ENCODE data around the gene JAK3. TPM values are rescaled to one million over a fixed set of nuclear protein-coding genes. Genes with fewer than 3 reads are reported as not detected.
"Not testable (repeated sequence)": the region's sequence is repeated elsewhere in the genome, so short reads cannot be mapped to it uniquely, and the experiment has no call there.

The JAK3 gene
- total RNA-seq, 2 experiments from 2014 or later: 200 to 217 TPM

DNA sequence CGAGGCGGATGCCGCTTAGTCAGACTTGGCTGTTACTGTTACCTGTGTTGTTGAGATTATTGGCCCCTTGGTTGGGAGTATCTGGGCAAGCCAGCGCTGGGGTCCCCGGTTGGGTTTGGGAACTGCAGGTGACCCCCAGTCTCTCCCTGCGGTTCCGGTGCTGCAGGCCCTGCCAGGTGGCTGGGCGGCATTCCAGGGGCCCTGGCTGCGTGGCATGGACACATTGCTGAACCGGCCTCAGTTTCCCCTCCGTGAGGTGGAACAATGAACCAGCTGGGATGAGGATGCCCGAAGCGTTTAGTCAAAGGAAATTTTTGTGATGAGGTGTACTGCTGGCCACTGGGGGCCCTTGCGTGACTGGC, 52.3 kb downstream of the JAK3 start:
- peaks cover 5% of the 10 kb centered on the region for H3K27me3 Mint-ChIP-seq
- H3K36me3 Mint-ChIP-seq: no peaks in the 10 kb centered on the region
- peaks cover 48% of the 10 kb centered on the region for H3K4me1 Mint-ChIP-seq (ENCODE audit: low read depth)
- ChIA-PET POLR2A (interaction anchor here (0.9 kb wide), 1 partner anchor 11 kb away, joined by 3 read pairs; no protein-coding TSS in a partner anchor), CTCF (interaction anchor here (1.0 to 1.7 kb wide), 3 partner anchors 12 to 61 kb away, joined by 3 to 4 read pairs (median 3); no protein-coding TSS in a partner anchor)
- H3K4me3 Mint-ChIP-seq: no peak overlapping the region
- intact Hi-C loops (cut with micrococcal nuclease): no loop called here
- no peak overlapping the region for H3K27ac Mint-ChIP-seq
- DNase-seq: no peak
- H3K9me3 Mint-ChIP-seq: no peaks in the 10 kb centered on the region

- CTCF ChIA-PET: interaction anchor here (1.0 to 1.7 kb wide), 3 partner anchors 12 to 61 kb away, joined by 3 to 4 read pairs (median 3); no protein-coding TSS in a partner anchor
- POLR2A ChIA-PET: interaction anchor here (0.9 kb wide), 1 partner anchor 10 kb away, joined by 3 read pairs; no protein-coding TSS in a partner anchor
- Mint-ChIP-seq H3K27ac (no peak within 1 kb of the TSS), H3K36me3 (no peaks in the 10 kb centered on the region), H3K4me3 (no peak within 1 kb of the TSS), H3K4me1 (ENCODE audit: low read depth) (peaks cover 53% of the 10 kb centered on the region), H3K27me3 (peaks cover 5% of the 10 kb centered on the region), H3K9me3 (no peaks in the 10 kb centered on the region)
- intact Hi-C loops (cut with micrococcal nuclease): loop anchor here (5.0 kb wide), 1 partner anchor 137 kb away; the partner anchor contains the start of gene CCDC124
- no peak for DNase-seq
These were observed 52.9 kb downstream of the JAK3 start, which contains the start of gene B3GNT3 for GRCh38 chr19:17794731-17795494. TSS of gene B3GNT3 (plus strand) at chr19:17795138. CDS start at chr19:17807808, 12,670 bp downstream.

DNA sequence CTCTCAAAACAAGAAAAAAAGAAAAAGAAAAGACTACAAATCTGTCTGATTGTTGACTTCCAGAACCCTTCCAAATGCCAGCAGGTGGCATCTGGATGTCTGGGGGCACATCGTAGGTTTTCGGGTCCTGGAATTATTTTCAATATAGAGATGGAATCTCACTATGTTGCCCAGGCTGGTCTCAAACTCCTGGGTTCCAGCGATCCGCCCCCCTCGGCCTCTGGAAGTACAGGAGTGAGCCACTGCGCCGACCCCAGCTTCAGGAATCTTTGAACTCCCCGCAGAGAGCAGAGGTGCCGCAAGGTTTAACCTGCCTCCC, 53.4 kb downstream of the JAK3 start:
- H3K4me1 Mint-ChIP-seq (ENCODE audit: low read depth): peaks cover 53% of the 10 kb centered on the region
- no peak overlapping the region for H3K4me3 Mint-ChIP-seq
- ChIA-PET CTCF (interaction anchor here (1.0 kb wide), 1 partner anchor 18 kb away, joined by 3 read pairs; no protein-coding TSS in a partner anchor), POLR2A (no interaction called here)
- H3K27me3 Mint-ChIP-seq: peaks cover 5% of the 10 kb centered on the region
- DNase-seq: no peak
- no peaks in the 10 kb centered on the region for H3K36me3 Mint-ChIP-seq
- no peaks in the 10 kb centered on the region for H3K9me3 Mint-ChIP-seq
- no peak overlapping the region for H3K27ac Mint-ChIP-seq
- intact Hi-C loops (cut with micrococcal nuclease): loop anchor here (5.0 kb wide), 1 partner anchor 138 kb away; the partner anchor contains the start of gene CCDC124

GRCh38 chr19:17790059-17790780, 57.6 kb downstream of the JAK3 start:
- H3K4me3 Mint-ChIP-seq: no peak overlapping the region
- no peak overlapping the region for H3K27ac Mint-ChIP-seq
- intact Hi-C loops (cut with micrococcal nuclease): loop anchor here (5.0 kb wide), 1 partner anchor 142 kb away; the partner anchor contains the start of gene CCDC124

DNA sequence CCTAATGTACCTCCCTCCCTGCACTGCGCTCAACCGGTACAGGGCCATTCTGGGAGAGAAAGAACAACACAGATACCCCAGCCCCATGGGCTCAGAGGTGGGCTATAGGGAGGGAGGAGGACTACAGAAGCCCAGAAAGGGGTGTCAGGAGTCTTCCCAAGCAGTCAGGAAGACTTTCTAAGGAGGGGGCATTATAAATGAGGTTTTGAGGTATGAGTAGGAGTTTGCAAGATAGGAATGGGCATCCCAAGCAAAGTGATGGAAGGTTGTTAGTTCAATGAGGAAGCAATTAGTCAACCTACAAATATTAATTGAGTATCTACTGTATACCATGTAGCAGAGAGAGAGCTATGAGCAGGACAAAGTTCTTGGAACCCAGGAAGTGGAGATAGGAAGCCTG, 59.1 kb downstream of the JAK3 start:
- CTCF ChIA-PET: no interaction called here
- Mint-ChIP-seq H3K4me3 (no peak overlapping the region), H3K27me3 (peaks cover under 1% of the 10 kb centered on the region), H3K27ac (no peak overlapping the region), H3K36me3 (peaks cover 19% of the 10 kb centered on the region), H3K9me3 (no peaks in the 10 kb centered on the region), H3K4me1 (ENCODE audit: low read depth) (peaks cover 21% of the 10 kb centered on the region)
- intact Hi-C loops (cut with micrococcal nuclease): no loop called here
- POLR2A ChIA-PET: no interaction called here
- no peak for DNase-seq

More at GRCh38 chr19:17790059-17790780, 57.6 kb downstream of the JAK3 start:
- Mint-ChIP-seq H3K4me1 (ENCODE audit: low read depth) (peaks cover 23% of the 10 kb centered on the region), H3K36me3 (peaks cover 8% of the 10 kb centered on the region), H3K27me3 (peaks cover 5% of the 10 kb centered on the region), H3K9me3 (no peaks in the 10 kb centered on the region)
- ChIA-PET CTCF (interaction anchor here (1.7 to 2.1 kb wide), 2 partner anchors 69 to 72 kb away, joined by 3 to 6 read pairs; partner anchors contain the start of gene RPL18A), POLR2A (no interaction called here)
- no peak for DNase-seq

- CTCF ChIA-PET: no interaction called here
- Mint-ChIP-seq H3K4me1 (ENCODE audit: low read depth) (peaks cover 19% of the 10 kb centered on the region), H3K27ac (no peak overlapping the region), H3K9me3 (no peaks in the 10 kb centered on the region), H3K27me3 (no peaks in the 10 kb centered on the region), H3K4me3 (no peak overlapping the region), H3K36me3 (peaks cover 23% of the 10 kb centered on the region)
- no peak for DNase-seq
- POLR2A ChIA-PET: no interaction called here
- intact Hi-C loops (cut with micrococcal nuclease): no loop called here
These were observed 60.4 kb downstream of the JAK3 start for GRCh38 chr19:17787274-17787913.

DNA sequence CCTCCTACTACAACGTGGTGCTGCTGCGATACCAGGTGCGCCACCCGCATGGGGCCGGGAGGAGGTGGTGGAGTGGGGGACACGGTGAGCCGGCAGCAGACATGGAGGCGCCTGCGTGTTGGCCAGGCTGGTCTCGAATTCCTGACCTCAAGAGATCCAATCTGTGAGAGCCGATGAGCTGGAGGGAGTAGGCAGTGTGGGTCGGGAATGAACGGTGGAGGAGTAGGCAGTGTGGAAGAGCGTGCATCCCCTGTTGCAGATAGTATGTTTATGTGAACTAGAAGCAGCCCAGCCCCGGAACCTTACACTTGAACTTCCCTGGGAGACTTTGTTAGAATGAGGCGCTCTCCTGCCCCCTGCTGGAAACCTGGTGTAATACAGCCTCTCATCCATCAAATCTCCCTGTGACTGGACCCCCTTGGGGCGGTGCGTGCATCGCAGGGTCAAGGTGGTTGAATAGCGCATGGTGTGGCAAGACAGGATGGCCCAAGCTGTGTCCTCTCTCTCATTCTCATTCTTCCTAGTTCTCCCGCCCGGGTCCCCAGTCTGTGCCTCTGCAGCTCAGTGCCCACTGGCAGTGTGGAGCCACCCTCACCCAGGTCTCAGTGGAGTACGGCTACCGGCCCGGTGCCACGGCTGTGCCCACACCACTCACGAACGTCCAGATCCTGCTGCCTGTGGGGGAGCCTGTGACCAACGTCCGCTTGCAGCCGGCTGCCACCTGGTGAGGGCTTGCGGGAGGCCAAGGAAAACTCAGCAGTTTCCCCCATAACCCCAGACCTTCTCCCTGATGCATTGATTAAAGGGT, 63.4 kb downstream of the JAK3 start:
- Mint-ChIP-seq H3K4me1 (ENCODE audit: low read depth) (peaks cover 4% of the 10 kb centered on the region), H3K4me3 (no peak overlapping the region), H3K9me3 (no peaks in the 10 kb centered on the region), H3K27ac (no peak overlapping the region), H3K27me3 (no peaks in the 10 kb centered on the region), H3K36me3 (peaks cover 32% of the 10 kb centered on the region)
- POLR2A ChIA-PET: interaction anchor here (1.0 kb wide), 1 partner anchor 11 kb away, joined by 3 read pairs; the partner anchor contains the start of gene B3GNT3
- intact Hi-C loops (cut with micrococcal nuclease): loop anchor here (1.0 to 2.0 kb wide), 3 partner anchors 65 to 80 kb away; partner anchors contain the start of gene MAP1S
- DNase-seq: peak; percentile 83
- CTCF ChIA-PET: interaction anchor here (0.6 to 5.8 kb wide), 17 partner anchors 8 to 1579 kb away, joined by 3 to 55 read pairs (median 3); partner anchors contain the start of gene RPL18A

DNA sequence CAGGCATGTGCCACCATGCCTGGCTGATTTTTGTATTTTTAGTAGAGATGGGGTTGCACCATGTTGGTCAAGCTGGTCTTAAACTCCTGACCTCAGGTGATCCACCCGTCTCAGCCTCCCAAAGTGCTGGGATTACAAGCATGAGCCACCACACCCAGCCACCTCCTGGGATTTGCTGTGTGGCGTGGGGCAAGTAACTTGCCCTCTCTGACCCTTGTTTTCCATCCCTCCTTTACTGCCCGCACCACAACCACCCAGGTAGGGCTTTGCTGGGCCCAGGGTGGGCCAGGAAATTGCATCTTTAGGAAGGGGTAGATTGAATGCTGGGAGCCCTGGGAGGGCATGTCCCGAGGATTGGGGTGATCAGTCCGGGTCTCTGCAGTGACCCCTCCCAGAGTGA, 64.1 kb downstream of the JAK3 start:
- H3K27ac Mint-ChIP-seq; H3K4me3 Mint-ChIP-seq; H3K4me1 Mint-ChIP-seq (ENCODE audit: low read depth); H3K9me3 Mint-ChIP-seq; POLR2A ChIA-PET; H3K27me3 Mint-ChIP-seq; DNase-seq: not testable (repeated sequence)
- peaks cover 34% of the 10 kb centered on the region for H3K36me3 Mint-ChIP-seq
- CTCF ChIA-PET: interaction anchor here (0.7 to 5.8 kb wide), 18 partner anchors 7 to 177 kb away, joined by 3 to 55 read pairs (median 4); partner anchors contain the start of genes MAP1S and RPL18A
- intact Hi-C loops (cut with micrococcal nuclease): loop anchor here (1.0 to 2.0 kb wide), 3 partner anchors 64 to 79 kb away; partner anchors contain the start of gene MAP1S

GRCh38 chr19:17780781-17781180, 67.0 kb downstream of the JAK3 start:
- peaks cover 10% of the 10 kb centered on the region for H3K4me1 Mint-ChIP-seq (ENCODE audit: low read depth)
- intact Hi-C loops (cut with micrococcal nuclease): no loop called here

DNA sequence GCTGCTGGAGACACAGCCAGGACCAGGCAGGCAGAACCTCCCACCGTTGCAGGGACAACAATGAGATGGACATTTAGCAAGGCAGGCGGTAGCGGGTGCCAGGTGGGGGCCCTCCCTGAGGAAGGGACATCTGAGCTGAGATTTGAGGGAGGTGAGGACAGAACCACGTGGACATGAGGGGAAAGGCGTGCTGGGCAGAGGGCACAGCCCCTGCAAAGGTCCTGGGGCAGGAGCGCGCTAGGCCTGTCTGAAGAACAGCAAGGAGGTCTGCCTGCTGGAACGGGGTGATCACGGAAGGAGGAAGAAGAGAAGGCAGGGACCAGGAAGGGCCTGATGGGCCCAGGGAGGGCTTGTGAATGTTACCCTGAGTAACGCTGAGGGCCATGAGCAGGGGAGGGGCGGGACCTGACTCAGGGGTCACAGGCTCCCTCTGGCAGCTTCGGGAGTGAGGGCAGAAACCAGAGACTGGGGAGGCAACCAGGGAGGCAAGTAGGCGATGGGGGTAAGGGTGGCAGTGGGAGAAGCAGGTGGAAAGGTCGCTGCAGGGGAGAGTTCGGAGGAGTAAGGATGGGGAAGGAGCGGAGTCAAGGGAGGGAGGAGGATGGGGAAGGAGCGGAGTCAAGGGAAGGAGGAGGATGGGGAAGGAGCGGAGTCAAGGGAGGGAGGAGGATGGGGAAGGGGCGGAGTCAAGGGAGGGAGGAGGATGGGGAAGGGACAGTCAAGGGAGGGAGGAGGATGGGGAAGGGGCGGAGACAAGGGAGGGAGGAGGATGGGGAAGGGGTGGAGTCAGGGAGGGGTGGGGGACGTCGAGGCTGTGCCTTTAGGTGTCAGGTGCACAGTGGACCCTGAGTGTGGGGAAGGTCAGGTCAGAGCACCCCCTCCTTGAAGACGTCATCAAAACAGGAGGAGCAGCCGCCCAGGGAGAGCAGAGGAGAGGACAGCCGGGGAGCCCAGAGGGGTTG, 68.5 kb downstream of the JAK3 start:
- no peak for DNase-seq
- POLR2A ChIA-PET: no interaction called here

More at GRCh38 chr19:17780781-17781180, 67.0 kb downstream of the JAK3 start:
- no peaks in the 10 kb centered on the region for H3K27me3 Mint-ChIP-seq
- no peak for DNase-seq
- no peak overlapping the region for H3K4me3 Mint-ChIP-seq
- no peaks in the 10 kb centered on the region for H3K9me3 Mint-ChIP-seq
- no peak overlapping the region for H3K27ac Mint-ChIP-seq
- peaks cover 40% of the 10 kb centered on the region for H3K36me3 Mint-ChIP-seq
- POLR2A ChIA-PET: no interaction called here
- CTCF ChIA-PET: interaction anchor here (5.8 kb wide), 1 partner anchor 76 kb away, joined by 55 read pairs; no protein-coding TSS in a partner anchor

More for the DNA sequence above, 68.5 kb downstream of the JAK3 start:
- H3K4me3 Mint-ChIP-seq: no peak overlapping the region
- CTCF ChIA-PET: no interaction called here
- H3K27me3 Mint-ChIP-seq: no peaks in the 10 kb centered on the region
- H3K36me3 Mint-ChIP-seq: peaks cover 41% of the 10 kb centered on the region
- H3K9me3 Mint-ChIP-seq: no peaks in the 10 kb centered on the region
- H3K4me1 Mint-ChIP-seq (ENCODE audit: low read depth): peaks cover 9% of the 10 kb centered on the region
- peak overlapping the region; percentile 23 for H3K27ac Mint-ChIP-seq
- intact Hi-C loops (cut with micrococcal nuclease): no loop called here

All from activated CD4-positive, alpha-beta memory T cell treated with anti-CD3 and anti-CD28 coated beads for 36 hours (primary cell).